ENCODE measurements around the gene TRERF1.

The TRERF1 gene

DNA sequence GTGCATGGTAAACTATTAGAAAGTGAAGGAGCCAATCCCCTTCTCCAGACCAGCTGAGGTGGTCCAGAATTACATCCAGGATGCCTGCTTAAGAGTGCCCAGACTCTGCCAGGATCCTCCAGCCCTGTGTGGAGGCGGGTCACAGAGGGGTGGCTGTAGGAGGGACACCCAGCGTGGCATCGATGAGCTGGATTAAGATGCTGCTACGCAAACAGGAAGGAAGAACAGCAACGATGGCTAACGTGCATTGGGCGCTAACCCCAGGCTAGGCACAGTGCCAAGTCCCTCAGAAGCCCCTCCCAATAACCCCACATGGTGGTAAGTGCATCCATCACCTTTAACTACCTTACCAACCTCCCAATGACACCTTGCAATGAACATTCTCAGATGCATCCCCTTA, 170.2 kb downstream of the TRERF1 start:
- DNase-seq (ENCODE audit: low spot score), result no peak
- TF ChIP-seq, protein P1, sequence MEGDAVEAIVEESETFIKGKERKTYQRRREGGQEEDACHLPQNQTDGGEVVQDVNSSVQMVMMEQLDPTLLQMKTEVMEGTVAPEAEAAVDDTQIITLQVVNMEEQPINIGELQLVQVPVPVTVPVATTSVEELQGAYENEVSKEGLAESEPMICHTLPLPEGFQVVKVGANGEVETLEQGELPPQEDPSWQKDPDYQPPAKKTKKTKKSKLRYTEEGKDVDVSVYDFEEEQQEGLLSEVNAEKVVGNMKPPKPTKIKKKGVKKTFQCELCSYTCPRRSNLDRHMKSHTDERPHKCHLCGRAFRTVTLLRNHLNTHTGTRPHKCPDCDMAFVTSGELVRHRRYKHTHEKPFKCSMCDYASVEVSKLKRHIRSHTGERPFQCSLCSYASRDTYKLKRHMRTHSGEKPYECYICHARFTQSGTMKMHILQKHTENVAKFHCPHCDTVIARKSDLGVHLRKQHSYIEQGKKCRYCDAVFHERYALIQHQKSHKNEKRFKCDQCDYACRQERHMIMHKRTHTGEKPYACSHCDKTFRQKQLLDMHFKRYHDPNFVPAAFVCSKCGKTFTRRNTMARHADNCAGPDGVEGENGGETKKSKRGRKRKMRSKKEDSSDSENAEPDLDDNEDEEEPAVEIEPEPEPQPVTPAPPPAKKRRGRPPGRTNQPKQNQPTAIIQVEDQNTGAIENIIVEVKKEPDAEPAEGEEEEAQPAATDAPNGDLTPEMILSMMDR (IDR thresholded peaks at IDR 0.05; ENCODE audit: borderline replicate concordance, control extremely low read depth, extremely low read depth, insufficient read depth, missing control alignments), result no peak
- in situ Hi-C loops (cut with MboI; ENCODE audit: low sequenced_read_pairs, unreplicated experiment), result no loop called here

DNA sequence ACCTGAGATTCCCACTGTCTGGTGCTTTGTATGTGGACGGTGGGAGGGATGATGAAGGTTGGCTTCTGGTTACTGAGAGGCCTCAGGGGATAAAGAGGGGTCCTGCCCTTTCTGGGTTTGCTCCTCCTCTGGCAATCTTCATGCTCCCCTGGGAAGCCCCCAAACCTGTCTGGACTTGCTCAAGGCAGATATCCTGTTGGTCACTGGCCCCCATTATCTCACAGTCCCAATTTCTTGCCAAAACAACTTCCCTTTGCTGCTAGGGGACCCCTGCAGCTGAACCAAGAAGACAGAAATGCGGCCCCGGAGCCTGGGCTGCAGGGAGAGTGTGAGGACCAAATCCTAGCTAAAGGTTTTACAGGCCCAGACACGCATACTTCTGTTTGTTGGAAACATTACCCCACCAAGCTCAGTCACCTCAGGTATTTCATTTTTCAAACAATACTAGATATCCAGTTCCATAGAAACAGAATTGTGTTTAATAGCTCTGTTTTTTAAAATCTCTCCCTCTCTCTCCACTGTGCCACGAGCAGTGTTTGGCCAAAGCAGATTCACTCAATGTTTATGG, 170.7 kb downstream of the TRERF1 start:
- DNase-seq (ENCODE audit: low spot score), result no peak
- in situ Hi-C loops (cut with MboI; ENCODE audit: low sequenced_read_pairs, unreplicated experiment), result no loop called here
- TF ChIP-seq, protein P1 (IDR thresholded peaks at IDR 0.05; ENCODE audit: borderline replicate concordance, control extremely low read depth, extremely low read depth, insufficient read depth, missing control alignments), result no peak

GRCh38 chr6:42279966-42280629, 171.6 kb downstream of the TRERF1 start:
- TF ChIP-seq, protein P1 (IDR thresholded peaks at IDR 0.05; ENCODE audit: borderline replicate concordance, control extremely low read depth, extremely low read depth, insufficient read depth, missing control alignments), result no peak
- in situ Hi-C loops (cut with MboI; ENCODE audit: low sequenced_read_pairs, unreplicated experiment), result no loop called here

DNA sequence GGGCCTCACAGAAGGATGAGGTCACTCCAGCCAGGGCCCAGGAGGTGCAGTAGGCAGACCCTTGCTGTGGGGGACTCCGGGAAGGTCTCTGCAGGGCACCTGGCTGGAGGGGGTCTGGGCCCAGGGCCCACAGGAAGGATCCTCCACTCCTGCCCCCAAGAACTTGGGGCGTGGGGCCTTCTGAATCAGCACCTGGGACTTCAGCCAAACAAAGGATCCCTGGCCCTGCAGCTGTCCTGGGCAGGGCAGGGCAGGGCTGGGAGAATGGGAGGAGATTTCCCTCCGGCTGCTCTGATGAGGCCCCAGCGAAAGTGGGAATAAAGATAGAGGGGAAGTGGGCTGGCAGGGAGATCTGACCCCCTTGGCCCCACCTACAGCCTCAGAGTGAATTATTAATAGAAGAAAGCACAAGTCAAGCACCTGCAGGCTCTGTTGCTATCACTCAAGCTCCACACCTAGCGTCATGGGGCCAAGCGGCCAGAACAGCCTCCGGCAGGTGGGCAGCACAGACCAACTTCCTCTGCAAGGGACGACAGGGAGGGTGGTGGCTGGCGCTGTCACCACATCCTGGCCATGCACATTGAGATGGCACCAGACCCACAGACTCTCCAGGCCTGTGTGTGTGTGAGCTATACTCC, 172.5 kb downstream of the TRERF1 start:
- no peak for DNase-seq (ENCODE audit: low spot score)
- TF ChIP-seq, protein P1 (IDR thresholded peaks at IDR 0.05; ENCODE audit: borderline replicate concordance, control extremely low read depth, extremely low read depth, insufficient read depth, missing control alignments), result no peak
- in situ Hi-C loops (cut with MboI; ENCODE audit: low sequenced_read_pairs, unreplicated experiment), result no loop called here

More at GRCh38 chr6:42279966-42280629, 171.6 kb downstream of the TRERF1 start:
- no peak for DNase-seq (ENCODE audit: low spot score)

DNA sequence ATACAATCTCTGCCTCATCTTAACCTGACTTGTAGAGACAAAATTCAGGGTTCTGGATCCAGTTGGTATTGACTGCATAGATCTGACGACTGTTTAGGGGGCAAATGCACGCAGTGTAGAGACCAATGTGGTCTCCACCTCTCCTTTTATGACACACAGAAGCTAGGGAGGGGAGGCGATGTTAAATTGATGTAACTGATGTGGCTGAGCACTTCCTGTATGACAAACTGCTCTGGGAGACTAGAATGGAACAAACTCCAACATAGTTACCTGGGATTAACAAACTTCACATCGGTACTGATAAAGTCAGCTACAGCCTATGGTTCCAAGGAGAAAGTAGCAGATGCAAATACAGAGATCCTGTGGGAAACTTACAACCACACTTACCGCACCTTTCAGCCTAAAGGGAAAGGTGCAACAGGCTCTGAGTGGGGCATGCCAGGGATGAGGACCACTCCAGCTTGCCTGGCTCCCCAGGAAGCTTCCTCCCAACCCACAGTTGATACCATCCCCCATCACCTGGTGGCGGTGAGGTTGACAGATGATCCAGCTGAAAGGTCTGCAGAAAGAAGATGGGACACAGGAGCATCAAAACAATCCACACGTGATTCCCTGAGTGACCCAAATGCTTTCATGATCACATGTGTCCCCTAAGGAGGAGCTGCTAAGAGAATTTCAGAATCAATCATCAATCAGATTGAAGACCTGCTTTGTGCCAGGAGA, 173.4 kb downstream of the TRERF1 start:
- TF ChIP-seq, protein P1 (IDR thresholded peaks at IDR 0.05; ENCODE audit: borderline replicate concordance, control extremely low read depth, extremely low read depth, insufficient read depth, missing control alignments), result no peak
- in situ Hi-C loops (cut with MboI; ENCODE audit: low sequenced_read_pairs, unreplicated experiment), result no loop called here
- no peak for DNase-seq (ENCODE audit: low spot score)

GRCh38 chr6:42276034-42276890, 175.5 kb downstream of the TRERF1 start:
- no peak for DNase-seq (ENCODE audit: low spot score)
- TF ChIP-seq, protein P1 (IDR thresholded peaks at IDR 0.05; ENCODE audit: borderline replicate concordance, control extremely low read depth, extremely low read depth, insufficient read depth, missing control alignments), result no peak
- in situ Hi-C loops (cut with MboI; ENCODE audit: low sequenced_read_pairs, unreplicated experiment), result no loop called here

All from GM13976 (cell line).